ENCODE data around the gene SSR4.
"Not testable (repeated sequence)": the region's sequence is repeated elsewhere in the genome, so short reads cannot be mapped to it uniquely, and the experiment has no call there.

Gene SSR4

GRCh38 chrX:153794018-153794896, at the start of gene SSR4, which contains the start of gene IDH3G:
TSS of gene SSR4 (plus strand) at chrX:153794668. CDS start at chrX:153794688, 20 bp downstream.
TSS of gene IDH3G (minus strand) at chrX:153794375. CDS start at chrX:153794326, 49 bp downstream.
- peak; percentile 96 for FAIRE-seq

GRCh38 chrX:153745067-153745433, 49.4 kb upstream of the SSR4 start:
- not testable (repeated sequence) for FAIRE-seq

GRCh38 chrX:153746359-153746758, 48.1 kb upstream of the SSR4 start:
- no peak for FAIRE-seq

- not testable (repeated sequence) for FAIRE-seq
Measured at GRCh38 chrX:153746991-153747390, 47.5 kb upstream of the SSR4 start.

- FAIRE-seq: not testable (repeated sequence)
Measured at GRCh38 chrX:153749017-153749416, 45.5 kb upstream of the SSR4 start.

- no peak for FAIRE-seq
Measured at GRCh38 chrX:153750127-153750774, 44.2 kb upstream of the SSR4 start.

- FAIRE-seq: no peak
Measured at GRCh38 chrX:153755136-153755535, 39.3 kb upstream of the SSR4 start.

GRCh38 chrX:153761863-153762262, 32.6 kb upstream of the SSR4 start:
- no peak for FAIRE-seq

GRCh38 chrX:153762626-153763173, 31.8 kb upstream of the SSR4 start:
- no peak for FAIRE-seq

- no peak for FAIRE-seq
Measured at GRCh38 chrX:153763298-153763932, 31.1 kb upstream of the SSR4 start.

- no peak for FAIRE-seq
Measured at GRCh38 chrX:153763989-153764755, 30.3 kb upstream of the SSR4 start, which contains the start of gene PLXNB3. TSS of gene PLXNB3 (plus strand) at chrX:153764249. CDS start at chrX:153765536, 1,287 bp downstream.

GRCh38 chrX:153764786-153765137, 29.7 kb upstream of the SSR4 start:
- FAIRE-seq: no peak

GRCh38 chrX:153765138-153766079, 29.1 kb upstream of the SSR4 start:
- FAIRE-seq: no peak

GRCh38 chrX:153766098-153766817, 28.2 kb upstream of the SSR4 start:
- FAIRE-seq: no peak

GRCh38 chrX:153766871-153767673, 27.4 kb upstream of the SSR4 start:
- no peak for FAIRE-seq

- FAIRE-seq: no peak
Measured at GRCh38 chrX:153767674-153768055, 26.8 kb upstream of the SSR4 start.

GRCh38 chrX:153768311-153769157, 25.9 kb upstream of the SSR4 start:
- FAIRE-seq: no peak

GRCh38 chrX:153769158-153769864, 25.2 kb upstream of the SSR4 start:
- FAIRE-seq: no peak

Measured in colon (tissue), 2 donors.